ENCODE results near the gene NFATC2IP.

GRCh38 chr16:28931801-28932225 is 18.9 kb upstream of the NFATC2IP start, which contains the start of gene CD19:
- TF ChIP-seq CTCF (IDR thresholded peaks at IDR 0.05 in 2 of 3, conservative IDR thresholded peaks at IDR 0.05 in 1 of 3; ENCODE audit: insufficient read depth in 2 of 3, low read depth in 1 of 3, low read length in 3 of 3) (no peak), ZBTB33 (CRISPR knock-in tag; IDR thresholded peaks at IDR 0.05) (no peak), ZNF551 (CRISPR knock-in tag; IDR thresholded peaks at IDR 0.05) (no peak), EZH2 (IDR thresholded peaks at IDR 0.05; ENCODE audit: borderline replicate concordance, low read depth, low read length) (no peak), TSC22D4 (tag; IDR thresholded peaks at IDR 0.05) (no peak), MAFK (IDR thresholded peaks at IDR 0.05; ENCODE audit: low read length) (no peak), ZNF318 (IDR thresholded peaks at IDR 0.05; ENCODE audit: borderline replicate concordance in 1 of 2, low read depth in 1 of 2) (no peak), ZNF76 (CRISPR knock-in tag; IDR thresholded peaks at IDR 0.05; ENCODE audit: borderline replicate concordance) (no peak)

Data from K562 (cell line).